Activated B cell treated with CpG ODN at 0.5 μM for 24 hours (primary cell): Measurements from ENCODE around the gene CCR9. TPM values are rescaled to one million over a fixed set of nuclear protein-coding genes. Genes with fewer than 3 reads are reported as not detected.

Source experiments
- ATAC-seq: fragments of 200-7000 bp; cut with Tn5 transposase; one replicate; pipeline ENCODE4 v1.10.0; 2021; ENCODE audit warnings: low read depth, mild to moderate bottlenecking, moderate library complexity
- CTCF ChIA-PET: fragments of 350-600 bp; sonication (Branson Sonifier 250); formaldehyde crosslinking; loops from one replicate; lab custom pipeline; 2021; ENCODE audit warnings: antibody characterized with exemption; lab: Charles Lee
- POLR2A ChIA-PET: fragments of 350-600 bp; sonication (Branson Sonifier 250); formaldehyde crosslinking; loops from one replicate; lab custom pipeline; 2021; ENCODE audit warnings: antibody characterized with exemption; lab: Charles Lee
- DNase-seq: peaks from one replicate; pipeline ENCODE4 v3.0.0; 2022
- H3K27ac Mint-ChIP-seq: one replicate; pipeline ENCODE4 v1.8.0; 2020; ENCODE audit warnings: mixed read lengths
- H3K27me3 Mint-ChIP-seq: one replicate; pipeline ENCODE4 v1.8.0; 2021; ENCODE audit warnings: mixed read lengths
- H3K36me3 Mint-ChIP-seq: one replicate; pipeline ENCODE4 v1.8.0; 2021; ENCODE audit warnings: low read depth, mixed read lengths
- H3K4me1 Mint-ChIP-seq: one replicate; pipeline ENCODE4 v1.8.0; 2021; ENCODE audit warnings: mixed read lengths
- H3K4me3 Mint-ChIP-seq: one replicate; pipeline ENCODE4 v1.8.0; 2020; ENCODE audit warnings: mild to moderate bottlenecking, mixed read lengths
- H3K9me3 Mint-ChIP-seq: one replicate; pipeline ENCODE4 v1.8.0; 2020; ENCODE audit warnings: mixed read lengths
- CTCF ChIP-seq: fragments of 200-600 bp; IDR thresholded peaks from one replicate; pipeline ENCODE4 v1.8.0; 2022; ENCODE audit warnings: antibody characterized with exemption, mild to moderate bottlenecking
- intact Hi-C: fragments of 100-400 bp; cut with micrococcal nuclease; formaldehyde crosslinking; loops from one replicate; pipeline ENCODE4 v1.15.1; 2024
- total RNA-seq: library from RNA; stranded (reverse); gene quantifications from 2 replicates; pipeline ENCODE4 v1.2.3, GENCODE V29; 2022

CCR9 gene
- total RNA-seq, 1 donor from 2014 or later, result 0.84 TPM

GRCh38 chr3:45938864-45939263 lies 52.5 kb downstream of the CCR9 start:
- DNase-seq (peak; percentile 55), ATAC-seq (peak; percentile 86)
- no peak overlapping the region for H3K4me3 Mint-ChIP-seq
- peaks cover 49% of the 10 kb centered on the region for H3K36me3 Mint-ChIP-seq
- peaks cover 5% of the 10 kb centered on the region for H3K4me1 Mint-ChIP-seq
- no peak overlapping the region for H3K27ac Mint-ChIP-seq
- intact Hi-C loops, result loop anchor here (1.0 to 5.0 kb wide), 7 partner anchors 139 to 503 kb away; partner anchors contain the start of gene CCR1
- ChIA-PET CTCF (interaction anchor here (0.7 to 6.0 kb wide), 24 partner anchors 13 to 505 kb away, joined by 3 to 172 read pairs (median 4); partner anchors contain the start of genes CCR1, CCR2 and LZTFL1), POLR2A (interaction anchor here (0.6 to 1.0 kb wide), 3 partner anchors 57 to 276 kb away, joined by 3 to 5 read pairs (median 3); partner anchors contain the start of gene FYCO1)
- H3K9me3 Mint-ChIP-seq, result no peaks in the 10 kb centered on the region
- TF ChIP-seq CTCF, result peak; percentile 68
- H3K27me3 Mint-ChIP-seq, result no peaks in the 10 kb centered on the region

GRCh38 chr3:45939341-45939771 lies 53.0 kb downstream of the CCR9 start:
- intact Hi-C loops, result loop anchor here (2.0 to 5.0 kb wide), 3 partner anchors 338 to 503 kb away; no protein-coding TSS in a partner anchor
- POLR2A ChIA-PET, result interaction anchor here (0.7 to 1.0 kb wide), 2 partner anchors 138 to 141 kb away, joined by 3 to 5 read pairs; no protein-coding TSS in a partner anchor
- H3K27ac Mint-ChIP-seq, result no peak overlapping the region
- H3K36me3 Mint-ChIP-seq, result peaks cover 44% of the 10 kb centered on the region
- H3K4me3 Mint-ChIP-seq, result no peak overlapping the region
- no peaks in the 10 kb centered on the region for H3K27me3 Mint-ChIP-seq
- CTCF ChIA-PET, result interaction anchor here (0.9 to 6.0 kb wide), 21 partner anchors 13 to 488 kb away, joined by 3 to 172 read pairs (median 4); partner anchors contain the start of genes CCR1 and LZTFL1
- no peaks in the 10 kb centered on the region for H3K9me3 Mint-ChIP-seq
- ATAC-seq (peak; percentile 49), DNase-seq (no peak)
- no peak for TF ChIP-seq CTCF
- H3K4me1 Mint-ChIP-seq, result peaks cover 5% of the 10 kb centered on the region

- intact Hi-C loops, result no loop called here
These were observed 53.8 kb downstream of the CCR9 start for GRCh38 chr3:45940004-45940780.

GRCh38 chr3:45940781-45941365 lies 54.5 kb downstream of the CCR9 start:
- Mint-ChIP-seq H3K9me3 (no peaks in the 10 kb centered on the region), H3K4me1 (peaks cover 5% of the 10 kb centered on the region), H3K27me3 (no peaks in the 10 kb centered on the region), H3K36me3 (peaks cover 43% of the 10 kb centered on the region), H3K27ac (no peak overlapping the region), H3K4me3 (no peak overlapping the region)
- ChIA-PET CTCF (interaction anchor here (1.9 to 6.0 kb wide), 2 partner anchors 137 to 428 kb away, joined by 6 to 172 read pairs; no protein-coding TSS in a partner anchor), POLR2A (no interaction called here)
- DNase-seq, result no peak
- ATAC-seq, result no peak
- TF ChIP-seq CTCF, result no peak
- intact Hi-C loops, result no loop called here

More at GRCh38 chr3:45940004-45940780, 53.8 kb downstream of the CCR9 start:
- Mint-ChIP-seq H3K4me3 (no peak overlapping the region), H3K9me3 (no peaks in the 10 kb centered on the region), H3K4me1 (peaks cover 5% of the 10 kb centered on the region), H3K36me3 (peaks cover 43% of the 10 kb centered on the region), H3K27ac (no peak overlapping the region), H3K27me3 (no peaks in the 10 kb centered on the region)
- no peak for TF ChIP-seq CTCF
- ChIA-PET CTCF (interaction anchor here (1.6 to 6.0 kb wide), 8 partner anchors 12 to 429 kb away, joined by 3 to 172 read pairs (median 4); no protein-coding TSS in a partner anchor), POLR2A (interaction anchor here (0.7 kb wide), 1 partner anchor 137 kb away, joined by 3 read pairs; no protein-coding TSS in a partner anchor)
- ATAC-seq, result no peak
- no peak for DNase-seq
